ENCODE results near the gene MTMR3. TPM values are rescaled to one million over a fixed set of nuclear protein-coding genes. Genes with fewer than 3 reads are reported as not detected.

MTMR3 gene
- total RNA-seq, 1 experiment from 2014 or later, result 27.3 TPM

DNA sequence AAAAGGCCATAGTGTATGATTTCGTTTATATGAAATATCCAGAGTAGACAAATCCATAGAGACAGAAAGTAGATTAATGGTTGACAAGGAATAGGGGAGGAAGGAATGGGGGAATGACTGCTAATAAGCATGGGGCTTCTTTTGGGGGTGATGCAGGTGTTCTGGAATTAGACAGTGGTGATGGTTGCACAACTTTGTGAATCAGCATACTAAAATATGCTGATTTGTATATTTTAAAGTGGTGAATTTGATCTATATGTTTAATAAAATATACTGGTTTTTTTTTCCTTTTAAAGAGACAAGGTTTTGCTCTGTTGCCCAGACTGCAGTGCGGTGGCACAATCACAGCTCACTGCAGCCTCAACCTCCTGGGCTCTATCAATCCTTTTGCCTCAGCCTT, 190.8 kb downstream of the MTMR3 start:
- DNase-seq, result no peak
- BruUV-seq (replicated peaks), result no TSS peak
- Histone ChIP-seq H3K36me3 (ENCODE audit: control insufficient read depth, insufficient read depth, low read length) (no peaks in the 10 kb centered on the region), H3K27me3 (replicated peaks; ENCODE audit: control insufficient read depth, insufficient read depth, low read length) (no peaks in the 10 kb centered on the region), H3K4me1 (peaks cover 27% of the 10 kb centered on the region), H3K9me3 (no peaks in the 10 kb centered on the region), H3K4me3 (ENCODE audit: low read depth, low read length) (no peak overlapping the region)
- no peaks in the 10 kb centered on the region for H3K27me3 Mint-ChIP-seq (ENCODE audit: insufficient read depth, unreplicated experiment)
- no peaks in the 10 kb centered on the region for H3K36me3 Mint-ChIP-seq (ENCODE audit: insufficient read depth, unreplicated experiment)
- no peak for TF ChIP-seq CTCF (IDR thresholded peaks at IDR 0.05; ENCODE audit: insufficient read depth in 1 of 2, low read depth in 1 of 2, low read length in 1 of 2, severe bottlenecking in 1 of 2, unreplicated experiment in 1 of 2)
- H3K9me3 Mint-ChIP-seq (ENCODE audit: unreplicated experiment), result no peaks in the 10 kb centered on the region
- ChIA-PET POLR2A (no interaction called here), CTCF (no interaction called here)
- intact Hi-C loops (cut with micrococcal nuclease; ENCODE audit: unreplicated experiment), result no loop called here
- peaks cover 29% of the 10 kb centered on the region for H3K4me1 Mint-ChIP-seq (ENCODE audit: low read depth, unreplicated experiment)
- no peak overlapping the region for H3K4me3 Mint-ChIP-seq (ENCODE audit: unreplicated experiment)
- no peak overlapping the region for H3K27ac Mint-ChIP-seq (ENCODE audit: unreplicated experiment)

DNA sequence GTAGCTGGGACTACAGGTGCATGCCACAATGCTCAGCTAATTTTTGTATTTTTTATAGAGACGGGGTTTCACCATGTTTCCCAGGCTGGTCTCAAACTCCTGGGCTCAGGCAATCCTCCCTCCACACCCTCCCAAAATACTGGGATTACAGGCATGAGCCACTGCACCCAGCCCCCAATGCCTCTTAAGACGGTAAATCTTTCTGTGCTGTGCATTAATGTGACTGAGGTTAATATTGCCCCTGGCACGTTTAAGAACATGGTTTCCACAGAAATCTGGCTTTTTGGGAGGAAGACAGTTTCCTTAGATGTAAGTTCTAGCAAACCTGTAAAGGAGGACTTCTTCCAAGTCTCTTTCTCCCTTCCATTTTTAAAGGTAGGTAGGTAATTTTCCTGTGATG, 191.2 kb downstream of the MTMR3 start:
- H3K9me3 Mint-ChIP-seq (ENCODE audit: unreplicated experiment), result no peaks in the 10 kb centered on the region
- H3K36me3 ChIP-seq (ENCODE audit: control insufficient read depth, insufficient read depth, low read length), result no peaks in the 10 kb centered on the region
- no peak overlapping the region for H3K27ac Mint-ChIP-seq (ENCODE audit: unreplicated experiment)
- no peak for DNase-seq
- no peak overlapping the region for H3K4me3 Mint-ChIP-seq (ENCODE audit: unreplicated experiment)
- H3K36me3 Mint-ChIP-seq (ENCODE audit: insufficient read depth, unreplicated experiment), result no peaks in the 10 kb centered on the region
- POLR2A ChIA-PET, result no interaction called here
- intact Hi-C loops (cut with micrococcal nuclease; ENCODE audit: unreplicated experiment), result no loop called here
- CTCF ChIA-PET, result no interaction called here
- no peak for TF ChIP-seq CTCF (IDR thresholded peaks at IDR 0.05; ENCODE audit: insufficient read depth in 1 of 2, low read depth in 1 of 2, low read length in 1 of 2, severe bottlenecking in 1 of 2, unreplicated experiment in 1 of 2)
- peaks cover 27% of the 10 kb centered on the region for H3K4me1 ChIP-seq
- no peaks in the 10 kb centered on the region for H3K27me3 ChIP-seq (replicated peaks; ENCODE audit: control insufficient read depth, insufficient read depth, low read length)
- H3K27me3 Mint-ChIP-seq (ENCODE audit: insufficient read depth, unreplicated experiment), result no peaks in the 10 kb centered on the region
- peaks cover 33% of the 10 kb centered on the region for H3K4me1 Mint-ChIP-seq (ENCODE audit: low read depth, unreplicated experiment)
- BruUV-seq (replicated peaks), result no TSS peak
- no peaks in the 10 kb centered on the region for H3K9me3 ChIP-seq
- no peak overlapping the region for H3K4me3 ChIP-seq (ENCODE audit: low read depth, low read length)

- POLR2A ChIA-PET, result no interaction called here
- H3K4me3 Mint-ChIP-seq (ENCODE audit: unreplicated experiment), result no peak overlapping the region
- CTCF ChIA-PET, result no interaction called here
- peaks cover 33% of the 10 kb centered on the region for H3K4me1 Mint-ChIP-seq (ENCODE audit: low read depth, unreplicated experiment)
- peaks cover 27% of the 10 kb centered on the region for H3K4me1 ChIP-seq
- H3K4me3 ChIP-seq (ENCODE audit: low read depth, low read length), result no peak overlapping the region
- no TSS peak for BruUV-seq (replicated peaks)
- no peak overlapping the region for H3K27ac Mint-ChIP-seq (ENCODE audit: unreplicated experiment)
- H3K9me3 ChIP-seq, result no peaks in the 10 kb centered on the region
- H3K9me3 Mint-ChIP-seq (ENCODE audit: unreplicated experiment), result no peaks in the 10 kb centered on the region
- TF ChIP-seq CTCF (IDR thresholded peaks at IDR 0.05; ENCODE audit: insufficient read depth in 1 of 2, low read depth in 1 of 2, low read length in 1 of 2, severe bottlenecking in 1 of 2, unreplicated experiment in 1 of 2), result no peak
- intact Hi-C loops (cut with micrococcal nuclease; ENCODE audit: unreplicated experiment), result no loop called here
- no peaks in the 10 kb centered on the region for H3K27me3 Mint-ChIP-seq (ENCODE audit: insufficient read depth, unreplicated experiment)
- no peaks in the 10 kb centered on the region for H3K36me3 ChIP-seq (ENCODE audit: control insufficient read depth, insufficient read depth, low read length)
- DNase-seq, result no peak
- no peaks in the 10 kb centered on the region for H3K27me3 ChIP-seq (replicated peaks; ENCODE audit: control insufficient read depth, insufficient read depth, low read length)
- H3K36me3 Mint-ChIP-seq (ENCODE audit: insufficient read depth, unreplicated experiment), result no peaks in the 10 kb centered on the region
Observed at GRCh38 chr22:30074994-30075393, 192.0 kb downstream of the MTMR3 start.

All from Caco-2 (cell line).